ENCODE results near the gene TBCB. TPM values are rescaled to one million over a fixed set of nuclear protein-coding genes. Genes with fewer than 3 reads are reported as not detected.

The TBCB gene
- total RNA-seq, 4 donors from 2014 or later: 97.9 to 157 (median 117) TPM

DNA sequence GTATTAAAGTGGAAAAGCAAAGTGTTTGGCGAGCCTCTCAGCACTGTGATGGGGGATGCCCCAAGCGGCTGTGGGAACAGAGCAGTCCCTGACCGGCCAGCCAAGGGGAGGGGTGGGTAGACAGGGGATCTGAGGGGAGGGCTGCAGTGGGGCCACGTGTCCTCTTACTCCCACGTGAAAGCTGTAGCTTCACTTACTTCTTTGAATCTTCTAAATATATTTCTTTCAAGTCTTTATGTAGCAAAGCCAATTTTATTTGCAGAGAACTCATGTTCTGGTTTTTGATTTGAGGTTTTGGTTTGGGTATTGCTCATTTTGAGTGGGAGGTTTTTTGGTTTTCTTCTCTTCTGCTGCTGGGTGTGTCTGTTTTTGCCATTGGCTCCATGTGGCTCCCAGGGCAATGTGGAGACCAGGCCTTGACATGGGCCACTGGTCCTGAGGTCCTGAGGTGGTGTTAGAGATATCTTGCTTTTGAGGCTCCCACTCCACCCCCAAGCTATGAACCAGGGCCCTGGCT, 22.1 kb upstream of the TBCB start:
- TF ChIP-seq POLR2A (IDR thresholded peaks at IDR 0.05): no peak
- TF ChIP-seq, protein P1, sequence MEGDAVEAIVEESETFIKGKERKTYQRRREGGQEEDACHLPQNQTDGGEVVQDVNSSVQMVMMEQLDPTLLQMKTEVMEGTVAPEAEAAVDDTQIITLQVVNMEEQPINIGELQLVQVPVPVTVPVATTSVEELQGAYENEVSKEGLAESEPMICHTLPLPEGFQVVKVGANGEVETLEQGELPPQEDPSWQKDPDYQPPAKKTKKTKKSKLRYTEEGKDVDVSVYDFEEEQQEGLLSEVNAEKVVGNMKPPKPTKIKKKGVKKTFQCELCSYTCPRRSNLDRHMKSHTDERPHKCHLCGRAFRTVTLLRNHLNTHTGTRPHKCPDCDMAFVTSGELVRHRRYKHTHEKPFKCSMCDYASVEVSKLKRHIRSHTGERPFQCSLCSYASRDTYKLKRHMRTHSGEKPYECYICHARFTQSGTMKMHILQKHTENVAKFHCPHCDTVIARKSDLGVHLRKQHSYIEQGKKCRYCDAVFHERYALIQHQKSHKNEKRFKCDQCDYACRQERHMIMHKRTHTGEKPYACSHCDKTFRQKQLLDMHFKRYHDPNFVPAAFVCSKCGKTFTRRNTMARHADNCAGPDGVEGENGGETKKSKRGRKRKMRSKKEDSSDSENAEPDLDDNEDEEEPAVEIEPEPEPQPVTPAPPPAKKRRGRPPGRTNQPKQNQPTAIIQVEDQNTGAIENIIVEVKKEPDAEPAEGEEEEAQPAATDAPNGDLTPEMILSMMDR (IDR thresholded peaks at IDR 0.05): no peak
- no peak for DNase-seq
- Histone ChIP-seq H3K9me3 (no peaks in the 10 kb centered on the region), H3K27ac (no peak overlapping the region), H3K27me3 (no peaks in the 10 kb centered on the region), H3K36me3 (no peaks in the 10 kb centered on the region), H3K4me1 (peaks cover 0 to 12% (median 0%) of the 10 kb centered on the region in 3 donors), H3K4me3 (no peak overlapping the region)
- intact Hi-C loops (cut with DNase I): no loop called here
- WGBS, 2 donors: 88 to 93% methylated on average over 2 to 5 of the region's 5 CpGs

DNA sequence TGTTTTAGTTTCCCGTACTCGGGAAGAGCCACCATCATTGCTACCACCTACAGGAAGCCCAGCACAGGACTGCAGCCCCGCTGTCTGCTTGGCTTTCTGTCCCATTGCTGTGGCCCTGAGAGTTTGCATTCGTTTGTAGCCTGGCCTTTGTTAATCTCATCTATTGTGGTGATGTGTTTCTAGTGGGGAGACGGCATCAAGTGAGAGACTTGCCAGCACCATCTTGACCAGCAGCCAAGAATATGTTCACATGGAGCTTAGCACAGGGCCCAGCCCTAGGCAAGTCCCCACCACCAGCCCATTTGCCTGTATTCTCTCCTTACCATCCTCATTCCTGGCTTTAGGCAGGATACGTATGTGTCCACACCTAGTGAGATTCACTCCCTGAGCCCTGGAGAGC, 21.6 kb upstream of the TBCB start:
- intact Hi-C loops (cut with DNase I): no loop called here
- no peak for DNase-seq
- Histone ChIP-seq H3K27ac (no peak overlapping the region), H3K36me3 (no peaks in the 10 kb centered on the region), H3K4me3 (no peak overlapping the region), H3K27me3 (no peaks in the 10 kb centered on the region), H3K9me3 (no peaks in the 10 kb centered on the region), H3K4me1 (peaks cover 0 to 12% (median 0%) of the 10 kb centered on the region in 3 donors)
- TF ChIP-seq POLR2A (IDR thresholded peaks at IDR 0.05): no peak
- 55 to 61% methylated on average over 5 of the region's 6 CpGs for WGBS, 2 donors

DNA sequence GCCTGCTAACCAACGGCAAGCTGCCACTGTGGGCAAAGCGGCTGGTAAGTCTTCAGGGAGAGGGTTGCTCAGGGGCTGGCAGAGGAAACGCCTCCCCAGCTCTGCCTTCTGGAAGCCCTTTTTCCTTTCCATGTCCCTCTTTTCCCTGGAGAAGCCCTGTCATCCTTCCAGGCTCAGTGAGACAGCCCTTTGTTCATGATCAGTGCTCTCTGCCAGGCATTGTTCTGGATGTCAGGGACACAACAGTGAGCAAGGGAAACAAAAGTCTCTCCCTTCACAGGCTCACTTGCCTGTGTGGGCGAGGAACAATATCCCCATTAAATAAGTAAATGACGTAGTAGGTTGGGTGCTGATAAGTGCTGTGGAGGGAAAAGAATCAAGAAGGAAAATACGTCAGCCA, 18.2 kb upstream of the TBCB start:
- H3K36me3 ChIP-seq: no peaks in the 10 kb centered on the region
- intact Hi-C loops (cut with DNase I): no loop called here
- no peak overlapping the region for H3K27ac ChIP-seq
- no peak for TF ChIP-seq POLR2A (IDR thresholded peaks at IDR 0.05)
- TF ChIP-seq, protein P1 (IDR thresholded peaks at IDR 0.05): no peak
- H3K27me3 ChIP-seq: no peaks in the 10 kb centered on the region
- WGBS, 2 donors: 81 to 93% methylated on average over 6 of the region's 6 CpGs
- no peak for DNase-seq
- no peak overlapping the region for H3K4me3 ChIP-seq
- no peaks in the 10 kb centered on the region for H3K9me3 ChIP-seq
- peaks cover 0 to 29% (median 5%) of the 10 kb centered on the region in 3 donors for H3K4me1 ChIP-seq

DNA sequence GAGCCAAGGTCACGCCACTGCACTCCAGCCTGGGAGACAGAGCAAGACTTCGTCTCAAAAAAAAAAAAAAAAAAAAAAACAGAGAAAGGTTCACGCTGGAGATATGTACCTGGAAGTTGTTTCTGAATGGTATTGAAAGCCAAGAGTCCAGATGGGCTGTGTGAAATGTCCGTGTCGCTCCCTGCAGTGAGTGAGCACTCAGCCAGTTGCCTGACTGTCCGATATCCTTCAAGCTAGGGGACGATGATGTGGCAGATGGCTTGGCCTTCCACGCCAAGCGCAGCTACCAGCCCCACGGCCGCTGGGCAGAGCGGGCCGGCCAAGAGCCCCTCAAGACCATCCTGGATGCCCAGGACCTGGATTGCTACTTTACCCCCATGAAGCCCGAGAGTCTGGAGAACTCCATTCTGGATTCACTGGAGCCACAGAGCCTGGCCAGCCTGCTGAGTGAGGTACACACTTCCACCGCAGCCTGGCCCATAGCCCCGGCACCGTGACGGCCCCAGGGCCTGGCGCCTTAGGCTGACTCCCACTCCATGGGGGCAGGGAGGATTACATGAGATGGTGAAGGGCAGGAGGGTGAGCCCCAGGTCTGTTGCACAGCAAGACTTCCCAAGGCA, 16.0 kb upstream of the TBCB start:
- no peaks in the 10 kb centered on the region for H3K36me3 ChIP-seq
- no peak for TF ChIP-seq POLR2A (IDR thresholded peaks at IDR 0.05)
- TF ChIP-seq, protein P1 (IDR thresholded peaks at IDR 0.05): no peak
- H3K4me1 ChIP-seq: peaks cover 0 to 37% (median 5%) of the 10 kb centered on the region in 3 donors
- no peak overlapping the region for H3K27ac ChIP-seq
- intact Hi-C loops (cut with DNase I): no loop called here
- no peaks in the 10 kb centered on the region for H3K9me3 ChIP-seq
- WGBS, 2 donors: 76 to 84% methylated on average over 7 to 13 of the region's 19 CpGs
- no peak for DNase-seq
- no peak overlapping the region for H3K4me3 ChIP-seq
- H3K27me3 ChIP-seq: no peaks in the 10 kb centered on the region

DNA sequence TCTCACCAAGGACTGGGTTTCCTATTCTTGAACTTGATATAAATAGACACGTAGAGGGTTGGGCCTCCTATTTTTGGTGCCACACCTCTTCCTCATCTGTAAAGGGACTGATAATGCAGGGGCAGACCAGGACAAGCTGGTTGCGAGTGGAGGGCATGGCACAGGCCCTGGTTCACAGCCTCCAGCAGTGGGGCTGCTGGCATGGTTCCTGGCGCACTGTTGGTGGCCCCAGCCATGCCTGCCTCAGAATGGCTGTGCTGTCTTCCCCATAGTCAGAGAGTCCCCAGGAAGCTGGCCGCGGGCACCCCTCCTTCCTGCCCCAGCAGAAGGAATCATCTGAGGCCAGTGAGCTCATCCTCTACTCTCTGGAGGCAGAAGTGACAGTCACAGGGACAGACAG, 14.8 kb upstream of the TBCB start:
- H3K9me3 ChIP-seq: no peaks in the 10 kb centered on the region
- no peaks in the 10 kb centered on the region for H3K27me3 ChIP-seq
- intact Hi-C loops (cut with DNase I): no loop called here
- TF ChIP-seq, protein P1 (IDR thresholded peaks at IDR 0.05): no peak
- no peak for TF ChIP-seq POLR2A (IDR thresholded peaks at IDR 0.05)
- peaks cover 0 to 42% (median 5%) of the 10 kb centered on the region in 3 donors for H3K4me1 ChIP-seq
- WGBS, 2 donors: 60 to 64% methylated on average over 1 to 5 of the region's 5 CpGs
- peak overlapping the region in 3 of 4 donors; percentile 17 to 62 (median 34) for H3K27ac ChIP-seq
- H3K36me3 ChIP-seq: peaks cover 0 to 5% (median 0%) of the 10 kb centered on the region in 3 donors
- no peak for DNase-seq
- H3K4me3 ChIP-seq: no peak overlapping the region
